GM21619 (cell line): Measurements from ENCODE around the gene GNL3L.
"Not testable (repeated sequence)": the region's sequence is repeated elsewhere in the genome, so short reads cannot be mapped to it uniquely, and the experiment has no call there.

ENCODE experiments used
- ATAC-seq: cut with Tn5 transposase; IDR thresholded peaks from one replicate; pipeline ENCODE4 v1.9.1; 2021; ENCODE audit not compliant: unreplicated experiment

GNL3L gene, protein sequence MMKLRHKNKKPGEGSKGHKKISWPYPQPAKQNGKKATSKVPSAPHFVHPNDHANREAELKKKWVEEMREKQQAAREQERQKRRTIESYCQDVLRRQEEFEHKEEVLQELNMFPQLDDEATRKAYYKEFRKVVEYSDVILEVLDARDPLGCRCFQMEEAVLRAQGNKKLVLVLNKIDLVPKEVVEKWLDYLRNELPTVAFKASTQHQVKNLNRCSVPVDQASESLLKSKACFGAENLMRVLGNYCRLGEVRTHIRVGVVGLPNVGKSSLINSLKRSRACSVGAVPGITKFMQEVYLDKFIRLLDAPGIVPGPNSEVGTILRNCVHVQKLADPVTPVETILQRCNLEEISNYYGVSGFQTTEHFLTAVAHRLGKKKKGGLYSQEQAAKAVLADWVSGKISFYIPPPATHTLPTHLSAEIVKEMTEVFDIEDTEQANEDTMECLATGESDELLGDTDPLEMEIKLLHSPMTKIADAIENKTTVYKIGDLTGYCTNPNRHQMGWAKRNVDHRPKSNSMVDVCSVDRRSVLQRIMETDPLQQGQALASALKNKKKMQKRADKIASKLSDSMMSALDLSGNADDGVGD

DNA sequence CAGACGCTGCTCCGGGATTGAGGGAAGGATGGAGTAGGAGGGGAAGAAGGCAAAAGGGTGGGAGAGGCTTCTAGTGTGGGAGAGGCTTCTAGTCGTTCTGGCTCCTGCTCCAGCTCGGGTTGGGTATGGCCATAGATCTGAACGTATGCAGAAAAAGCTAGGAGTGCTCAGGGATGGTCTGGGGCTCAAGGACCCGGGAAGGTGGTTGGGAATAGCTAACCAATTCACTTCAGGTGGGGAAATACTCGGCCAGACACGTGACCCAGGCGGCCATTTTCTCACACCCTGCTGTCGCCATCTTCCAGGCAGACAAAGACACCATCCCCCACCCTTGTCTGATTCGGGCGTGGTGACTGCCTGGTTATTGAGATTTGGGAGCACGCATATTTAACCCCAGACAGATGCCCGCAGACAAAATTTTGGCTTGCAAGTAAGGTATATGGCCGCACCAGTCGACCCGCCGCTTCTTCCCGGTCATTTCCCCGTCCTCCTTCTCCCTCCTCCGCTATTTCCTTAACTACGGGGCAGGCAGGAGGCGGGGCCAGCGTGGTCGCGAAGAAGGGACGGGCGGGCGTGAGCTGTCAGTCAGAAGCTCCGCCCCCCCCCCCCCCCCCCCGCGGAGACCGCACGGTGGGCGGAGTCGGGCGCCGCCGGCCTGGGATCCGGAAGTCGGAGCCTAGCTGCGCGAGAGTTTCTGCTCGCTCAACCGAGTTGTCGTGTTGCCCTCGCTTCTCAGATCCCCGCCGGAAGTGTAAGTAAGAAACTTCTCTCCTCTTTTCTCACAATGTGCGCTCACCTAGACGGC is at the start of gene GNL3L:
GNL3L (plus strand) TSS at position 668 of the 805 bp plus-strand sequence. CDS start 2,348 bp downstream, outside the sequence.
- ATAC-seq = peak; percentile 88

DNA sequence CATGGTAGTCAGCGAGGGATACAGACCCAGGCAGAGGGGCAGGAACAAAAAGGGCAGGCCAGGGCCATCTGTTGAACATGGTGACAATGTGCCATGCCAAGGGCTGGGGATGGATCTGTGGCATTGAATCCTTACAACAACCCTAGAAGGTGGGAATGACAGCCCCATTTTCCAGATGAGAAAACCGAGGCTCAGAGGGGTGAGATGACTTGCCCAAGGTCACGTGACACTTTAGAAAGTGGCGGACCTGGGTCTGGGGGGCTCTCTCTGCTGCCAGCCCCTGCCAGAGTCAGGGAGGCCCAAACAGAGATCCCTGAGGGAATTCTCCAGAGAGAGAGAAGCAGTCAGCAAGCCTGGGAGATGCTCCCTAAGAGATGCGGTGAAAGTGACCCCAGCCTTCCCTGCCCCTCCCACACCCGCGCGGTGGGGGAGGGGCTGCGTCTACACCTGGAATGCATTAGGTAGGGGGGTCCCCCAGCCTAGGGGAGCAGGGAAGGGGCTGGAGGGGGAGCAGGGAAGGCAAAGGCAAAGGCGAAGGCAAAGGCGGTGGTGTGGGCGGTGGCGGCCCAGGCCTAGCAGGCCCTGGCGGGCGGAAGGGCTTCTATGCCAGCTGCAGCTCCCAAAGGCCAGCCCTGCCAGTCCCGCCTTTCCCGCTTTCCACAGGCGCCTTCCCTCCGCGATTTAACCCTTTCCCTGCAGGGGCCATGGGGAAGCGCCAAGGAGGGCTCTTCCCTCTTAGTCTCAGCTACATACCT is 47.0 kb upstream of the GNL3L start:
- ATAC-seq = no peak

DNA sequence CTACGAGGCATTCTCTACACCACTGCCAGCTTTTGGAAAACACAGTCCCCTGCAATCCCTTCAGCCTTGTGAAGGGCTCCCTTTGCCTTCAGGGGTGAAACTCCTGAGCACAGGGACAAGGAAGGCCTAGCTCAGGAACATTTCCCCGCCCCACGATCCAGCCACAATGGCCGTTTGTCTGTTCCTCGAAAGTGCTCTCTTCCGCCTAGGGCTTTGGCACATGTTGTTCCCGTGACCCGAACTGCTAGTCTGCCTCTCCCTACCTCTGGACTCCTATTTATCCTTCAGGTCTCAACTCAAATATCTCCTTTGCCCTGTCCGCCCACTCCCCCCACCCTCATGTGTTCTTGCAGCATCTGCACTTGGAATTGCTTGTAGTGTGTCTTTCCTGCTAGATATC is 46.1 kb upstream of the GNL3L start:
- no peak for ATAC-seq

DNA sequence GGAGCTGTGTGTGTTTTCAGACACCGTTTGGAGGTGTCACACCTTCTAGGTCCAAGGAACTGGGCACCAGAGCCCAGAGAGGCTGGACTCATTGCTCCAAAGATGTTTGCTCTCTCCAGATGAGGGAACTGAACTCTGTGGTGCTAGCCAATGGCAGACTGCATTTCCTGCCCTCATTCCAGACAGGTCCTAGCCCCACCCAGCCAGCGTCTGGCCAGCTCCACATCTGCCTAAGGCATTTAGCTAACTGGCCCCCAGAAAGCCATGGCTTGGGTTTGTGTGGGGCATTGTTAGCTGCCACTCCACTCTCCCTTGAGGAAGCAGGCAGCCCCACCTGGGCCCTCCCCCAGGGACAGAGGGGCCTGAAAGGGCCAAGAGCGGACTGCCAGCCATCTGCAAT is 45.4 kb upstream of the GNL3L start:
- no peak for ATAC-seq

DNA sequence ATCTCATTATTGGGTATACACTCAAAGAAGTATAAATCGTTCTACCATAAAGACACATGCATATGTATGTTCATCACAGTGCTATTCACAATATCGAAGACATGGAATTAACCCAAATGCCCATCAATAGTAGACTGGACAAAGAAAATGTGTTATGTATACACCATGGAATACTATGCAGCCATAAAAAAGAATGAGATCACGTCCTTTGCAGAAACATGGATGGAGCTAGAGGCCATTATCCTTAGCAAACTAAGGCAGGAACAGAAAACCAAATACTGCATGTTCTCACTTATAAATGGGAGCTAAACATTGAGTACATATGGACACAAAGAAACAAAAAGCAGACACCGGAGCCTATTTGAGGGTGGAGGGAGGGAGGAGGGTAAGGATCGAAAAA is 40.2 kb upstream of the GNL3L start:
- ATAC-seq = not testable (repeated sequence)

DNA sequence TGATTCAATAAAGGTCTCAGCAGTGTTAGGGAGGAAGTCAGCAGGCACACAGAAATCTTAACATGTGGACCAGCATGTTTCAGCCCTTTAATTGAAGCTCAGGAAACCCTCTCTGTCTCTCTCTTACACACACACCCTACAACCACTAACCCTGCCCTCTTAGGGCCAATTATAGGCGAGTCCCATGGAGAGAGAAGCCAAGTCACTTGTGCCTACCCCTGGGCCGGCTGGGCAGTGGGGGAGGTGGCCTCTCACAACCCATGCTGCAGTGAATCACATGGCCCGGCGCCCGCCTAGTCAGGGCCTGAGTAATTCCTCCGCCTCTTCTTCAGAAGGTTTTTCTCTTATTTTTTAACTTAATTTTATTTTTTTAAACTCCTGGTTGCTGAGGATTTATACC is 37.7 kb upstream of the GNL3L start:
- no peak for ATAC-seq

DNA sequence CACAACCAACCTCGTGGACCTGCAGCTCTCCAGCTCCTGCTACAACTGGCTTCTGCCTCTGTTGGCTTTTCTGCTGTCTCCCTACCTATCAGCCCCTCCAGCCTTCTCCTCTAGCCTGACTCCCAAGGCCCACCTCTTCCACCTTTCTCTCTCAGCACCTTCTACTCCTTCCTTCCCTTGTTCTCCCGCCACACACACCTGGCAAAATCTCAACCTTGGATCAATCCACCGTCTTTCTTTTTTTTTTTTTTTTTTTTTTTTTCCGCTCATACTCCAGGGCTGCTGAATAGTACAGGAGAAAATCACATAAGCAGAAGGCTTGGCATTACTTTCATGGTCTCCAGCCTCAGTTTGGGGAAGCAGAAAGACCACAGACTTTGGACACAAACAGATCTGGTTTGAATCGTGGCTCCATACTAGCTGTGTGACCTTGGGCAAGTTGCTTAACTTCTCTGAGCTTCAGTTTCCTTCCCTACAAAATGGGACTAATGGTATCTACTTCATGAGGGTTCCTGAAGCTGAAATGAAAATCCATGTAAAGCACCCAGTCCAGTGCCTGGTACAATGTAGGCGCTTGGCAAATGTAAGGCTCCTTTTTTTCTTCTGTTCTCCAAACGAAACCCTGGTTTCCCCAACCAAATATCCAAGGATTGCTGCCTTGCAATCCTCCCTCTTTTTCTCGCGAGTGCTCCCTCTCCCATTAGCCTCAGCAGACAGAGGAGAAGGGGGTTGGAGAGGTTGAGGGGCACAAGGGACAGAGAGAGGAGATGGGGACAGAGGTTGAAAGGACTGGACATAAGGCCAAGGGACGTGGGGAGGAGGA is 35.6 kb upstream of the GNL3L start:
- ATAC-seq = no peak

DNA sequence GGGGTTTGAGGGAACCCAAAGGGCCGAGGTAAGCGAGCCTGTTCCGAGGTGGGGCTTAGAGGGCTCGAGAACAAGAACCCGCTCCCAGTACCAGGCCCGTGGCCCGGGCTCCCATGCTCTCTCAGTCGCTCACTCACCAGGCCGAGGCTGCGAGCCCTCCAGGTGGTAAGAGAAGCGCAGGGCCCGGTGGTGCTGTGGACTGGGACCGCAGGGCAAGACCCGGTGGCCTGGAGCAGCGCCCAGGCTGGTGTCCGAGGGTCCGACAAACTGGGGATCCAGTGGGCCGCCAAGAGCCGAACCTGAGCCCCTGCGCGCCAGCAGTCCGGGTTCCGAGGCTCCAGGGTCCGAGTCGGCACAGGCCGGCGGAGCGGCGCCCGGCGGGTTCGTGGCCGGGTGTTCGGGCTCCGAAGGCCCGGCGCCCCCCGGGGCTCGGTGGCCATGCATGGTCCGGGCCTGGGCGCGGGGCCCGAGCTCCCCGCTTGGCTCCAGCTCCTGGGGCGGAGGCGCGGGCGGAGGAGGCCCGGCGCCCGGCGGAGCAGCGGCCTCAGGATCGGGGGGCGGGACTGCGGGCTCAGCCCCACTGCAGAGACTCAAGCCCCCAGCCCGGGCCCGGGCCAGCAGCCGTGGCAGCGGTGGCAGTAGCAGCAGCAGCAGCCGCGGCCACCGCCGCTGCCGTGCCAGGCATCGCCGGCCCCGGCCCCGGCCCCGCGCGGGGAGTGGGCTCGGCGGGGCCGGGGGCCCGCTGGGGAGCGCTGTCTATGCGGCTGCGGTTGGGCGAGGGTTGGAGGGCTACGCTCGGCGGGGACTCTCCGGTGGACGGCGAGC is 34.8 kb upstream of the GNL3L start:
- ATAC-seq = no peak

DNA sequence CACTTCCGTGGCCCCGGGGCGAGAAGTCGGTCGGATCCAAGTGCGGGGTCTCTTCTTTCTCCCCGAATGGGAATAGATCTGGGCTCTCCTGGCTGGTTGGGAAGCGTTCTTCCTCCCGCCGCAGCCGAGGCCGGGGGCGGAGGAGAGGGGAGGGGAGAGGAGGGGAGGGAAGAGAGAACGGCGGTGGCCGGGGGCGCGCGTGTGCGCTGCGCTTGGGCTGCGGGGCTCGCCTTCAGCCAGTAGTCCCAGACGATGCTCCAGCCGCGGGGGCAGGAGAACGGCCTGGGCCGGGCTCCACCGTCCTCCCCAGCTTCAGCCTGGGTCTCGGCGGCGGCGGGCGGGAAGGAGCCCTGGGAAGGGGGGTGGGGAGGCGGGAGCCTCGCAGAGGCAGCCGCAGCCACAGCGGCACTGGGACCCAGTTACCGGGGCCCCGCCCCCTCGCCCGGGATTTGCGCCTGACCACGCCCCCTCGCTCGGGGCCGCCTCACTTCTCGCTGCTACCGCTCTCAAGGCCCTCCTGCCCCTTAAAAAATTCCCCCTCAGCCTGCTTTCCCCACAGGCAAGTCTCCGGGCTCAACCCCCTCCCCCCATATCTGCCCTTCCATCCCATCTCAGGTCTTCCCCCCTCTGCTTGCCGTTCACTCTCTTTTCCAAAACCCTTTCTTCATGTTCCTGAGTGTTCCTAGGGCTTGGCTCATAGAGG is 34.1 kb upstream of the GNL3L start, which contains the start of gene FGD1:
FGD1 (minus strand) TSS at position 421 of the 703 bp plus-strand sequence. CDS start 802 bp downstream, outside the sequence.
- no peak for ATAC-seq

DNA sequence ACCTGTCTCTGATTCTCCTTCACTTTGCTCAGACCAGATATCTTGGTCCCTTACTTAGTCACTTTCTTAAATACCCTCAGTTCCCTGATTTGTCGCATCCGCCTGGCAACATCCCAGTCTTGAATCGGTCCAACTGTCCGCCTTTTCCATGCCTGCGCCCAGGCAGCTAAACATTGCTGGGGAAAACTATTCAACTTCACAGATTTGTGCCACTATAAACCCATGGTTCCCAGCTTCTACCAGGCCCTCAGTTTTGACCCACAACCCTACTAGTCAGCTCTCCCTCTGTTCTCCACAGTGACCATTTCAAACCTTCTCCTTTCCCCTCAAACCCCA is 33.5 kb upstream of the GNL3L start:
- no peak for ATAC-seq

DNA sequence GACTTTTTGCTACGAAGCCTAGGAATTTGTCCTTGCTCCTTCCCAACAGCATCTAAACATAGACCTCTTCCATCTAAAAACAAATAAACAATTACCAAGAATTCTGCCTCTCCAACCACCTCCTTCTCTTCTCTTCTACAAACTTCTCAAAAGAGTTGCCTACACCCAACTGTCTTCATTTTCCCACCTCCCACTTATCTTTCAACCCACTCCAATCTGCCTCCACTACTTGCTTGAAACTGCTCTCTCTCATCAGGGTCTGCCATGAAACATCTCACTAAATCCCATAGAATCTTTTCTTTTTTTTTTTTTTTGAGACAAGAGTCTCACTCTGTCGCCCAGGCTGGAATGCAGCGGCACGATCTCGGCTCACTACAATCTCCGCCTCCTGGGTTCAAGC is 33.1 kb upstream of the GNL3L start:
- no peak for ATAC-seq

DNA sequence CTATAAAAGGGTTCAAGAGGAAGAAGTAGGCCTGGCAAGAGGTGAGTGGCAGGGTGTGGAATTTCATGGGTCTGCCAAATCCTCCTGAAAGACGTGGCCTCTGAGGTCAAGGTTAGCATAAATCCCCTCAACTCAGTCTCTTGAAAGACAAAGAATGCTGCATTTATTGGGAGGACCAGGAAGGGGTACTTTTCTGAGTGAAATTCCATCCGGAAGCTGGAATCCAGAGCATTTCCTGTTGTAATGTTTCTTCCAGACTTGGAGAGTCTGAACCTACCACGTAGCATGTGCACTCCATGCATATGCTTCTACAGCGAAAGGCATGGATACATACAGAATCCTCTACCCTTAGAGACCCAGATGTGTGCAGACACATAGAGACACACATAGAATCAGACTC is 20.6 kb upstream of the GNL3L start:
- ATAC-seq = no peak

DNA sequence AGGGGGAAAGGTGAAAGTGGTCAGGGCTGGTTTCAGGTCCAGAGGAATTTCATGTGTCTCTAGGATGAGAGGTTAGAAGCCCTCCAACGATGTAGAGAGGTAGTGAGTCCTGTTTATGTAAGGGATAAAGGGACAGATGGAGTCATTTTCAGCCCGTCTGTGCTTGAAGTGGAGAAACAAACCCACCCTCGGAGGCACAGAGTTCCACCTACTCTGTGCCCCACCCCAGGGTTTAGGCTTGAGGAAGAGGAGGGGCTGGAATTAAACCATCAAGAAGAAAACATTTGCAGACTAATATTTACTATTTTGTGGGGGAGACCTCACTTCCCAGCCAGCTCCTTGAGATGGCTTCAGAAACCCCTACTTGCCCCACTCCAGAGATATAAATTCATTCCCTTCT is 868 bp upstream of the GNL3L start:
- ATAC-seq = no peak

DNA sequence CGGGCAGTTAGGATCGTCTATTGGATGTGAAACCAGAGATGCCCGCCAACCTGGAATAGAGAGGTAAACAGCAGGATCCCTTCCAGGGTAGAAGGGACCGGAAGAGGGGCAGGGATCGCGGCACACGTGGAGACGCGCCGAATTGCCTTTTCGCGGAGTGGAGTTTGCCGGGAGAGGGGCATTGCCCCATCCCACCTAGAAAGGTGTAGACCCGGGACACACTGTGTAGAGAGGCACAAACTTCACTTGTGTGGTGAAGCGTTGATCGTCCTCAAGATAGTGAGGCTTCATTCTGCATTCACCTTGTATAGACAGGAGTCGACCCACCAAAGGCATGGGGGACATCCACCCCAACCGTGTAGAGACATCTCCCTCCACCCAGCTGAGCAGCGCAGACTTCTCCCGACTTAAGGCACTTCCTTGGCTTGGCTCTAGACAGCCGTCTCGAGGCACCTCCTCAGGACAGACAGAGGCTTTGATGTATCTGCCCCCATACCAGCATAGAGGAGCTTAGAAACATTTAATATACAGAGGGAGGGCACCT is 410 bp downstream of the GNL3L start:
- peak; percentile 24 for ATAC-seq

DNA sequence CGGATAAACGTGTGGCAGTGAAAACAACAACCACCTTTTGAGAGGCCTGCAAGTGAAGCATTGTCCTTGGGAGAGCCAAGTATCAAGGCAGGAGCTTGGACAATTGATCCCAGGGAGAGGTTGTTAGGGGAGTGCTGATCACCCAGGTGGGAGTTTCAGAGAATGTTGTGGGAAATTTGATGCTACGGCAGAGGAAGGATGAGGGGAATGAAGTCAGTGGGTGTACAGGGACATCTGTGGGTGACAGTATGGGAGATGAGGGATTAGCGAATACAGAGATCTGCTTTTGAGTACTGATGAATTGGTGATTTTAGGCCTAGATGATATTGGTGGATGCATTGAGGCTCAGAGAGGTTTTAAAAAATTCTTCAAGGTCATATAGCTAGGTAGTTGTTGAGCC is 4.3 kb downstream of the GNL3L start:
- no peak for ATAC-seq

DNA sequence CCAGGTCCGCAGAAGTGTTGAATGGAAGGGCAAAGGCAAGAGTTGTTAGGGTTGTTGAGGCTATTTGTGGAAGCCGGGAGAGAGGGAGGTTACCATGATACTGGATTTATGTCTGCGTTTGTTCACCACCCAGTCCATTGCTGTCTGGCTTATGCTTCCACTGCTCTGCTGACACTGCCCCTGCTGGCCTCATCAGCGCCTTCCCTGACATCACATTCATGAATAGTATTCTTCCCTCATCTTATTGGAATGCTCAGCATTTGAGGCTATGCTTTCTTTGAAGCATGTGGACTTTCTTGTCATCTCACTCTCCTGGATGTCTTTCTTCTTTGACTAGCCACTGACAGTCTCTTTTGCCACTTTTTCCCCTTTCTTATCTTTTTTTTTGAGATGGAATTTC is 10.3 kb downstream of the GNL3L start:
- no peak for ATAC-seq

DNA sequence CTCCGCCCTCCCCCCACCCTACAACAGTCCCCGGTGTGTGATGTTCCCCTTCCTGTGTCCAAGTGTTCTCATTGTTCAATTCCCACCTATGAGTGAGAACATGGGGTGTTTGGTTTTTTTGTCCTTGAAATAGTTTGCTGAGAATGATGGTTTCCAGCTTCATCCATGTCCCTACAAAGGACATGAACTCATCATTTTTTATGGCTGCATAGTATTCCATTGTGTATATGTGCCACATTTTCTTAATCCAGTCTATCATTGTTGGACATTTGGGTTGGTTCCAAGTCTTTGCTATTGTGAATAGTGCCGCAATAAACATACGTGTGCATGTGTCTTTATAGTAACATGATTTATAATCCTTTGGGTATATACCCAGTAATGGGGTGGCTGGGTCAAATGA is 12.2 kb downstream of the GNL3L start:
- not testable (repeated sequence) for ATAC-seq

DNA sequence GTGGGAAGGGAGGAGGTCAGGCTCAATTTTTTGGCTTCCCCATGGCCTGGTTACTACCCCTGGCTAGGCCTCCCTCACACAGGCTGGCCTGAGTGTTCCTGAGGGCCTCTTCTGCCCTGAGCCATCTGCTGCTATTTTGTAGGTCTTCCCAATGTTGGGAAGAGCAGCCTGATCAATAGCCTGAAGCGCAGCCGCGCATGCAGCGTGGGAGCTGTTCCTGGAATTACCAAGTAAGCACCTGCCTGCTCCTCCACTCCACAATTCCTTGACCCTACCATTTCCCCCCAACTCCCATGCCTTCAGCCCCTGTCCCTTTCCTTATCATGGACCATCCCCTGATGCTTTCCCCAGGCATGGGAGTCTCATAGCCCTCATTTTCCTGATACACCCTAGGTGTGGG is 20.8 kb downstream of the GNL3L start:
- no peak for ATAC-seq

DNA sequence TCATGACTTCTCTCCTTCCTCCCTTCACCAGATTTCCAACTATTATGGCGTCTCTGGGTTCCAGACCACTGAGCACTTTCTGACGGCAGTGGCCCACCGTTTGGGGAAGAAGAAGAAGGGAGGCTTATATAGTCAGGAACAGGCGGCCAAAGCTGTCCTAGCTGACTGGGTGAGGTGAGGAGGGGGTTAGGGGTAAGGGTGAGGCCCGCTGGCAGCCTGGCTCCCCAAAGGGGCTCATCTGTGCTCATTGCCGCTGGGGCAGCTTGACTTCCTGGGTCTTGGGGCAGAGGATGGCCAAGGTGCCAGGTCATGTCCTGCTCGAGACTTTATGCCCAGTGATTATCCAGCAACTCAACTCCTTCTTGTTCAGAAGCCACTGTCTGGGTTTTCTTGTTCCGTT is 21.8 kb downstream of the GNL3L start:
- no peak for ATAC-seq
